GM12891 (cell line): ENCODE measurements around the gene PRMT9.

Experiments
- POLR2A ChIP-seq: IDR thresholded peaks from 2 replicates; pipeline ENCODE4 v1.6.1; 2011; ENCODE audit warnings: low read depth, low read length, control low read depth
- POLR2AphosphoS5 ChIP-seq: IDR thresholded peaks from 2 replicates; pipeline ENCODE4 v1.6.1; 2011; ENCODE audit warnings: low read depth, low read length, control low read depth
- POU2F2 ChIP-seq: IDR thresholded peaks from 2 replicates; pipeline ENCODE4 v1.6.1; 2011; ENCODE audit warnings: low read depth, mild to moderate bottlenecking, control low read depth, low read length, moderate library complexity
- TAF1 ChIP-seq: IDR thresholded peaks from 2 replicates; pipeline ENCODE4 v1.6.1; 2011; ENCODE audit warnings: low read depth, low read length, control low read depth

GRCh38 chr4:147599769-147600168 is 84.2 kb downstream of the PRMT9 start:
- TF ChIP-seq POLR2A (no peak), POLR2AphosphoS5 (no peak), TAF1 (no peak), POU2F2 (no peak)
